ENCODE measurements around the gene SLC38A3.

Gene SLC38A3

DNA sequence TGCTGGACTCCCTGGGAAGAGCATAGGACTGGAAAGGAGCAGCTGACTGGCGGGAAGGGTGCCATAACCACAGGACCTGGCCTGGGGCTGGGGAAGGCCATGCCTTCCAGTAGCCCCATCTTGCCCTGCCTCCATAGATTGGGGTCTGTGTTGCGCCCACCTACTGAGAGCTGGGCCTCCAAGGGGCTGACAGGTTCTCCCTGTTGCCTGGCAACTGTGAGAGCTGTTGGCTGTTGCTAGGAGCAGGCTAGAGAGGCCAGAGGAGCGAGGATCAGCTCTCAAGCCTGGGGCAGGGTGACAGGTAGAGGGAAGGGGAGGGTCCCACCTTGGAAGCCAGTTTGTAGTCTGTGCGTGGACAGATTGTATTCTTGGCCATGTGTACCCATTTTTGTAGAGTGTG is 28.1 kb downstream of the SLC38A3 start:
- TF ChIP-seq, protein P1, sequence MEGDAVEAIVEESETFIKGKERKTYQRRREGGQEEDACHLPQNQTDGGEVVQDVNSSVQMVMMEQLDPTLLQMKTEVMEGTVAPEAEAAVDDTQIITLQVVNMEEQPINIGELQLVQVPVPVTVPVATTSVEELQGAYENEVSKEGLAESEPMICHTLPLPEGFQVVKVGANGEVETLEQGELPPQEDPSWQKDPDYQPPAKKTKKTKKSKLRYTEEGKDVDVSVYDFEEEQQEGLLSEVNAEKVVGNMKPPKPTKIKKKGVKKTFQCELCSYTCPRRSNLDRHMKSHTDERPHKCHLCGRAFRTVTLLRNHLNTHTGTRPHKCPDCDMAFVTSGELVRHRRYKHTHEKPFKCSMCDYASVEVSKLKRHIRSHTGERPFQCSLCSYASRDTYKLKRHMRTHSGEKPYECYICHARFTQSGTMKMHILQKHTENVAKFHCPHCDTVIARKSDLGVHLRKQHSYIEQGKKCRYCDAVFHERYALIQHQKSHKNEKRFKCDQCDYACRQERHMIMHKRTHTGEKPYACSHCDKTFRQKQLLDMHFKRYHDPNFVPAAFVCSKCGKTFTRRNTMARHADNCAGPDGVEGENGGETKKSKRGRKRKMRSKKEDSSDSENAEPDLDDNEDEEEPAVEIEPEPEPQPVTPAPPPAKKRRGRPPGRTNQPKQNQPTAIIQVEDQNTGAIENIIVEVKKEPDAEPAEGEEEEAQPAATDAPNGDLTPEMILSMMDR (IDR thresholded peaks at IDR 0.05; ENCODE audit: borderline replicate concordance, control extremely low read depth, extremely low read depth, insufficient read depth, missing control alignments): no peak
- DNase-seq (ENCODE audit: low spot score): no peak
- in situ Hi-C loops (cut with MboI; ENCODE audit: low sequenced_read_pairs, unreplicated experiment): no loop called here

DNA sequence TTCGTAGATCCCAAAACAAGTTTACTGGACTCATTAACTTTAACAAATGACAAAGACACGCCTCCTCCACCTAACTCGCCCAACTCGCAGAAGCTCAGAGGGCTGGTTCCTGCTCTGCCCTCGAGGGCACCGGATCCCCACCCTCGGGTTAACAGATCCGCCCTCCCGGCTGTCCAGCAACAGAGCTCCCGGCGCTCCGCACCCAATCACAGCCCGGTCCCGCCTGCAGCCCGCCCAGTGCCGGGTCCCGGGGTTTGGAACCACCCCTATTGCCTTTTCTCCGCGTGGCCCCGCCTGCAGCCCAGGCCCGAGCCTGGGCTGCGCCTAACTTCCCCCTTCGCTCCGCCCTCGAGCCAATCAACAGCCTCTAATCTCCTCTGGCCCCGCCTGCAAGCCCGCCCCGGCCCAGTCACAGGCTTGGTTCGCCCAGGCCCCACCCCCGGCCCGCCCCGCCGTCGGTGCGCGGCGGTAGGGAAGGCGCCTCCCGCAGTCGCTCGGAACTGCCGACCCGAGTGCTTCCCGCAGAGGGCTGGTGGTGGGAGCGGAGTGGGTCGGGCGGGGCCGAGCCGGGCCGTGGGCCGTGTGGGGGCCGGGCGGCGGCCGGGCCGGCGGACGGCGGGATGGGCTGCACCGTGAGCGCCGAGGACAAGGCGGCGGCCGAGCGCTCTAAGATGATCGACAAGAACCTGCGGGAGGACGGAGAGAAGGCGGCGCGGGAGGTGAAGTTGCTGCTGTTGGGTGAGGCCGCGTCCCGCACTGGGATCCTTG is 30.8 kb downstream of the SLC38A3 start, which contains the start of gene GNAI2:
TSS of gene GNAI2 (plus strand) at position 489 of the 768 bp plus-strand sequence. CDS start at position 621, 132 bp downstream.
- TF ChIP-seq, protein P1 (IDR thresholded peaks at IDR 0.05; ENCODE audit: borderline replicate concordance, control extremely low read depth, extremely low read depth, insufficient read depth, missing control alignments): no peak
- peak; percentile 99 for DNase-seq (ENCODE audit: low spot score)
- in situ Hi-C loops (cut with MboI; ENCODE audit: low sequenced_read_pairs, unreplicated experiment): no loop called here

- no peak for DNase-seq (ENCODE audit: low spot score)
- in situ Hi-C loops (cut with MboI; ENCODE audit: low sequenced_read_pairs, unreplicated experiment): no loop called here
- TF ChIP-seq, protein P1 (IDR thresholded peaks at IDR 0.05; ENCODE audit: borderline replicate concordance, control extremely low read depth, extremely low read depth, insufficient read depth, missing control alignments): no peak
Observed at GRCh38 chr3:50236484-50237132, 31.5 kb downstream of the SLC38A3 start.

- in situ Hi-C loops (cut with MboI; ENCODE audit: low sequenced_read_pairs, unreplicated experiment): no loop called here
- no peak for DNase-seq (ENCODE audit: low spot score)
- TF ChIP-seq, protein P1 (IDR thresholded peaks at IDR 0.05; ENCODE audit: borderline replicate concordance, control extremely low read depth, extremely low read depth, insufficient read depth, missing control alignments): no peak
Observed at GRCh38 chr3:50237133-50237651, 32.1 kb downstream of the SLC38A3 start.

DNA sequence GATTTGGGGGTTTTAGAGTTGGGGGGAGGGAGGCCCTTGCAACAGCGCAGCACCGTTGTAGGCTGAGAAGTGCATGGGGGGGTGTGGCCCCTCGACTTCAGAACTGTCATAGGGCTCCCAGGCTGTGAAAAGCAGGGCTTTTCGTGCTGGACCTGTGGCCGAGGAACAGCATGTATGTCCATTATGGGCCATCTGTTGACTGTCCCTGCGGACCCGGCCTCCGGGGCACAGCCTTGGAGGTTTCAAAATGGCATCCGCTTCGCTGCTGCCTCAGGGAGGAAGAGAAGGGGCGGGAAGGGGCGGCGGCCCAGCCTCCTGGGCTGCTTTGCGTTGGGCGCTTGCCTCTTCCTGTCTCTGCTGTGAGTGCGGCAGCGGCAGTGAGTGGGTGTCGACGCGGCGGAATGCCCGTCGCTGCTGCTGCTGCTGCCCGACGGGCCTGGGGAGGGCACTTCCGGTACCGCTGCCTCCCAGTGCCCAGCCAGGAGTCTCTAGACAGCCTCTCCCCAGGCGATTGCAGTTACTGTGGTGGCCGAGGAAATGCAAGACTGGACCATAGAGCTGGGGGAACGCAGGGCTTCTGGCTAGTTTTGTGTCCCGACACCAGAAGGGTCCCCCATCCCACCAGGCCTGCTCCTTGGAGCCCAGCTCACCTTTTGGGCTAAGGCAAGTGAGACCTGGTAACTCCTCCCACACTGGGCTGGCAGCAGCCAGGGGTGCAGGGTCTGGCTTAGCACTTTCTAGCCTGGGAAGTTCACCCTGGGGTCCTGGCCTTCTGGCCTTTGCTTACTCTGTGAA is 32.9 kb downstream of the SLC38A3 start:
- TF ChIP-seq, protein P1 (IDR thresholded peaks at IDR 0.05; ENCODE audit: borderline replicate concordance, control extremely low read depth, extremely low read depth, insufficient read depth, missing control alignments): no peak
- DNase-seq (ENCODE audit: low spot score): peak; percentile 90
- in situ Hi-C loops (cut with MboI; ENCODE audit: low sequenced_read_pairs, unreplicated experiment): no loop called here

DNA sequence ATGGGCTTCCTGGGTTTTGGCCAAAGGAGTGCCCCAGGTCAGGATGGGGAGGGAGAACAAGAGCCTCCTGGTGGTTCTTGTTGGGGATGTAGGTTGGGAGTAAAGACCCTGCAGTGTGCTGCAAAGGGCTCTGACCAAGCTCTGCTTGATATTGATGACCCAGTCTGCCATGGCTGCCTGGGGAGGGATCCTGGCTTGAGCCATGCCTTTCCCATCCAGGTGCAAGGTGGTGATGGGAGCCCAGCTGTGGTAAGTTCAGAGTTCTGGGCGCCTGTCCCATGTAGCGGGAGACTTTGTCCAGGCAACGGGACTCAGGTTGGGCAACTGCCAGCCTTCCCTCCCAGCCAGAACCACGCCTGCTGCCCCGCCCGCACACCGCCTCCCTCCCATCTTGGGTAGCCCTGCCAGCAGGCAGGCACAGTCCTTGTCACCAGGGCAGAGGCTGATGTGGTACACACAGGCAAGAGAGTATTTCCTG is 33.5 kb downstream of the SLC38A3 start:
- in situ Hi-C loops (cut with MboI; ENCODE audit: low sequenced_read_pairs, unreplicated experiment): no loop called here
- TF ChIP-seq, protein P1 (IDR thresholded peaks at IDR 0.05; ENCODE audit: borderline replicate concordance, control extremely low read depth, extremely low read depth, insufficient read depth, missing control alignments): no peak
- DNase-seq (ENCODE audit: low spot score): no peak
